Limb (tissue), 2 donors: ENCODE results near the gene SPOCD1.

ENCODE experiments used
- DNase-seq, 2 donors: peaks; one replicate each; pipeline ENCODE4 v3.0.0-alpha.2; 2016; ENCODE audit errors: extremely low spot score in 2 of 2

SPOCD1 gene

GRCh38 chr1:31788138-31788824 is 27.5 kb downstream of the SPOCD1 start:
- DNase-seq, result peak; percentile 87 to 96

DNA sequence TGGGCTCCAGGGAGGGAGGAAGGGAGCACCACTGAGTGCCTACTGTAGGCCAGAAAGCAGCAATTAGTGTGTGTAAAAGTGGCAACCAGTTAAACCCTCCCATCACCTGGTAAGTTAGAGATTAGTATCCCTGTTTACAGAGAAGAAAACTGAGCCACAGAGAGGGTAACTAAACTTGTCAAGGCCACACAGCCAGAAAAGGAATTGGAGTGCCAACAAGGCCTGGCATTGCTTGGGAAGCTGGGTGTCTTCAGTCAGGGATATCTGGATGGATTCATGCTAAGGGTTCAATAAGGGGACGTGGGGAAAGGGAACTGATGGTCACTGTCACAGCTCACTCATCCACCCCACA is 28.1 kb downstream of the SPOCD1 start:
- no peak for DNase-seq

DNA sequence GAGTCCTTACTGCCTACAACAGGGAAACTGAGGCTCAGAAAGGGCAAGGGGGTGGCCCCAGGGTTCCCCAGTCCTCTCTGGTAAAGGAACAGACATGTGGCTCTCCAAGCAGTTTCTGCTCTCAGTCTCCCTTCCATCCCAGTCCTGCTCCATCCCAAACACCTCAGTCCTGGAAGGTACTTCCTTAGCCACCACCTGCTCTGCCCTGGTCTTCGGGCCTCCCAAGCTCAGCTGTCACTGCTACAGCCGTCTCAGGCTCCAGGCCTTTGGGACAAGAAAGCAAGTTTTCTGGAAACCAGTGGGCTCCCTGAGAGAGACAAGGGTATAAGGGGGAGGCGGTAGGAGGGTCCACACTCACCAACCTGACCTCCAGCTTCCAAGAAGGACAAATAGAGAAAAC is 28.6 kb downstream of the SPOCD1 start:
- DNase-seq, result peak in 1 of 2 donors; percentile 24

- peak in 1 of 2 donors; percentile 29 for DNase-seq
Measured at GRCh38 chr1:31786366-31787060, 29.3 kb downstream of the SPOCD1 start.

DNA sequence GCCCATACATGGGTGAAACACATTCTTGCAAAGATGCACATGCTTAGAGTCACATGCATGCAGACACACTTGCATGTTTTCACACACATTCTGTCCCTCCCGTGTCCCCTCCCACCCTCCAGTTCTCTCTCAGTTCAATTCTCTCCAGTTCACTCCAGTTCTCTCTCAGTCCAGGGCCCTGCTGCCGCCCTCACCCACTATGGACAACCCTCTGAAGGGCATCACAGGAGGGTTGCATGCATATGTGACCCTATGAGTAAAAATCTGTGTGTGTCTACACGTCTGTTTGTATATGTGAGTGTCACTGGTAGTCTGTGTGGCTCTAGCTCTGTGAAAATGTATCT is 29.9 kb downstream of the SPOCD1 start:
- peak in 1 of 2 donors; percentile 10 for DNase-seq

DNA sequence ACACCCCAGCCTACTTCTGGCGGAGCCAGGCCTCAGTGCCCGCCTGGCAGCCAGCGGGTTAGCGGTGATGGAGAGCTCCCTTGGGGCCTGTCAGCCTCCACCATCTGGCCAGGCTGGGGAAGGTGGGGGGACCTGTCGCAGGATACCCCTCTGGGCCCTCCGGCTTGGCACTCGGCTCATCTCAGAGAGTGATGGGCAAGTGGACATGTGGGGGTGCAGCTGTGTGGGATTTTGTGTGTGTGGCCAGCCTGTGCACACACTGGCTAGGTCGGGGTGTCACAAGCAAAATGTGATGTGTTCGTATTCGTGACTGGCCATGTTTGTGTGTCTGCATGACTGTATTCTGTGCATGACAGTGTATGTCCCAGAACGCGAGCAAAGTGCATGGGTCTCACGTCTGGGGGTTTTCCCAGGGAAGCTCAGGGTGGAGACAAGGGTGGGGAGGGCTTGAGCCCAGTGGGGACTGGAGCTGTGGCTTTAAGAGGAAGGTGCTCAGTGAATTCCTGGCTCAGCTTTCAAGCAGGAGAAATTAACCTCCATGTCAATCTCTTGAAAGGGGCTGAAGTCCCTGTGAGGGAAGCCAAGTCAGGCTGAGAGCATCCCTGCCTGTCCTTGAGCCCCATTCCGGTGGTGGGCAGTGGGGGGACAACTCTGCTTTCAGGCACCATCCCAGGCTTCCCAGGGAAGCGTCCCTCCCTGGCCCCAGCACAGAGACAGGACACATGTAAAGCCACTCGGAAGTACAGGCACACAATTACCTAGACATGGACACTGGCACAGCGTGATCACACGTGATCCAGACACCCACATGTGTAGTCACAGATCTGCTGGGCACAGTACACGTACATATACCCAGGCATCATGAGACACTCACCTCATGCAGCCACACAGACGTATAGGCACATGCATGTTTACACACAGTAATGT is 30.5 kb downstream of the SPOCD1 start:
- DNase-seq, result peak in 1 of 2 donors; percentile 66

GRCh38 chr1:31784356-31785019 is 31.3 kb downstream of the SPOCD1 start:
- DNase-seq, result peak in 1 of 2 donors; percentile 23

- DNase-seq, result peak in 1 of 2 donors; percentile 17
Measured at GRCh38 chr1:31783846-31784245, 32.0 kb downstream of the SPOCD1 start.

GRCh38 chr1:31782421-31783410 is 33.1 kb downstream of the SPOCD1 start:
- peak in 1 of 2 donors; percentile 50 for DNase-seq

- peak in 1 of 2 donors; percentile 66 for DNase-seq
Measured at GRCh38 chr1:31781756-31782371, 34.0 kb downstream of the SPOCD1 start.

GRCh38 chr1:31781138-31781755 is 34.6 kb downstream of the SPOCD1 start:
- DNase-seq, result no peak

GRCh38 chr1:31780632-31781031 is 35.2 kb downstream of the SPOCD1 start:
- DNase-seq, result no peak

GRCh38 chr1:31779687-31780086 is 36.1 kb downstream of the SPOCD1 start:
- DNase-seq, result no peak

DNA sequence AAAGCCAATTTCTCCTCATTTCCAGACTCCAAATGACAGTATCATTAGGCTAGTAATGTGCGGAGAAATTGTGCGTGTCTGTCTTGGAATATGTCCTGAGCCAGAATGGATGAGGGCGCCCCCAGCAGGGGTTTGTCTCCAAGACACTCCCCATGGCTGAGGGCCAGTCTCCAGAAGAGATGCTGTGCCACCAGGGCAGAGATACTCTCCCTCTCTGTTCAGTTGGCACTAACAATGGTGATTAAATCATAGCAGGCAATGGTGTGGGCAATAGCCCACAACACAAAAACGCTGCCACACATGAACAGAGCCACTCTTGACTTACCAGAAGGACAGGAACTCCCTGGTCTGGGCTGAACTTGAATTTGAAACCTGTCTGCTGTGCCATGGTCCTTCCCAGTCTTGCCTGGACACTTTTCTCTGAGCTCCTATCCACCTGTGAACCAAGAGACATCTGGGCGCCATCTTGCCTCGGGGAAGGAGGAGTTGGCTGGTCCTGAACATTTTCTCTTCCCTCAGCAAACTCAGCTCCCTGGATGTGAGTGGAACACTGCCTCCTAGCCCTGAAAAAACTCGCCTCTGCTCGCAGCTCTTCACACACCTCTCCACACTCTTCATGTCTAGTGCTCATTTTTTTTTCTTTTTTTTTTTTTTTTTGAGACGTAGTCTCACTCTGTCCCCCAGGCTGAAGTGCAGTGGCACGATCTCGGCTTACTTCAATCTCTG is 36.9 kb downstream of the SPOCD1 start:
- DNase-seq, result no peak

DNA sequence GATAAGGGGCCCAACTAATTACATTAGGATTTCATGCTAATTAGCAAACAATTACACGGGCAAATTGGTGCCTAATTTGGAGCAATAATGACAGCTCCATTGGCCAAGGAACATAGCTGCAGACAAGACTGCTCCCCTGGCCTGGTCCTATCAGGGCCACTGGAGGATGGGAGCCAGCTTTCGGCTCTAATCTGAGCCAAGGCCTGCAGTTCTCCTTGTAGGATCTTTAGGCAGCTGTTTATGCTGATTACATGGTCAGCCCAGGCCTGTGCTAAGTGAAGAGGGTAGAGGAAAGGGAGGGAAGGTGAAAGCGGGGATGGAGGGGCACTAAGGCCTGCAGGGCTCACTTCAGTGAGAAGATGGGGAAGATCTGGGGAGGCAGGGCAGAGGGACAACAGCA is 39.3 kb downstream of the SPOCD1 start:
- DNase-seq, result no peak

GRCh38 chr1:31776032-31776431 is 39.8 kb downstream of the SPOCD1 start:
- no peak for DNase-seq

DNA sequence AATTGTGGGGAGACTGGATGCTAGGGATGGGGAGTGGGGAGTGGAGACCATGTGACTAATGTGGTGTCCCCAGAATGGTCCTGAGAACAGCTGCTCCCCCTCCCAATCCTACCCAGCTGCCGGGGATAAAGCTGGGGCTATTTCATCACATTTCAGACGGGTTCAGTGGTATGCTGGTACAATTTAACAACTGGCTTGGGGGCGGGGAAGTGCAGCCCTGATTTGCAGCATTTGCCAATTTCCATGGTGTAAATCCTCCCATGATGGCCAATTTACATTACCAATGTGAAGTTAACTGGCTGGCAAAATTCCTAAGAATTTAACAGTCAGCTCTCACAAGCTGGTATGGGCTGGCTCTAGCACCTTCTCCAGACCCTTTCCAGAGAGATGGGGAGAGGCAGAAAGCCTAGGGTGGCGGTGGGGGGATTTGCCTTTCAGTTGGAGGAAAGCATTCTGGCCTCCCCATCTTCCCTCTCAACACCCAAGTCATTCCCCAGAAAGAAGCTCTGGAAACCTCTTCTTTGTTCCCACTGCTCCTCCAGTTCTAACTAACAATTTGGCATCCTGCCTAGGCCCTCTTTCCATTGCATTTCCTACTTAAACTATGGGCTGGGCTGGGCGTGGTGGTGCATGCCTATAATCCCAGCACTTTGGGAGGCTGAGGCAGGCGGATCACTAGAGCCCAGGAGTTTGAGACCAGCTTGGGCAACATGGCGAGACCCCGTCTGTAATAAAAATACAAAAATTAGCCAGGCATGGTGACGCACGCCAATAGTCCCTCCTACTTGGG is 40.4 kb downstream of the SPOCD1 start:
- no peak for DNase-seq

DNA sequence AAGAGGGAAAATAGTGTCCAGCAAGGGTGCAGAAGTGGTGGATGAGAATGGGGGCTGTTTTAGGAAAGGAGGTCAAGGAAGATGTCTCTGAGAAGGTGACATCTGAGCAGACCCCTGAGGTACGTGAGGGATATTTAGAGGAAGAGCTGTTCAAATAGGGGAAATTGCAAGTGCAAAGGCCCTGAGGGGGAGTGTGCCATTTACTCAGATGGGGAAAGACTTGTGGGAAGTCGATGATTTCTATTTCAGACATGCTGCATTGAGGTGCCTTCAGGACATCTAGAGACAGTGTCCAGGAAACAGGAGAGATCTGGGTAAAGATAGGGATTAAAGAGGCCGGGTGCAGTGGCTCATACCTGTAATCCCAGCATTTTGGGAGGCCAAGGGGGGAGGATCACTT is 41.3 kb downstream of the SPOCD1 start:
- no peak for DNase-seq
